GM23338 (cell line): ENCODE results near the gene FAM241A. TPM values are rescaled to one million over a fixed set of nuclear protein-coding genes. Genes with fewer than 3 reads are reported as not detected.

Experiments
- ATAC-seq: fragments of 200-7000 bp; cut with Tn5 transposase; 3 replicates; pipeline ENCODE4 v1.9.1; 2020
- DNase-seq: peaks from one replicate; pipeline ENCODE4 v3.0.0-alpha.2; 2015; ENCODE audit warnings: low spot score
- H2AFZ ChIP-seq: fragments of 200-600 bp; sonication (generic); 2 replicates; pipeline ENCODE4 v1.8.0; 2016; ENCODE audit warnings: antibody characterized with exemption, mild to moderate bottlenecking, moderate library complexity
- H3F3A ChIP-seq: fragments of 200-600 bp; sonication (generic); replicated peaks from 2 replicates; pipeline ENCODE4 v1.8.0; 2017; ENCODE audit warnings: antibody characterized with exemption, mixed run types, low read depth
- H3K27ac ChIP-seq: fragments of 200-600 bp; sonication (generic); 2 replicates; pipeline ENCODE4 v1.6.1; 2016; ENCODE audit warnings: low read depth
- H3K27me3 ChIP-seq: fragments of 200-600 bp; sonication (generic); 2 replicates; pipeline ENCODE4 v1.8.0; 2016; ENCODE audit warnings: mild to moderate bottlenecking, mixed run types, moderate library complexity; ENCODE audit not compliant: insufficient read depth
- H3K36me3 ChIP-seq: fragments of 200-600 bp; sonication (generic); 2 replicates; pipeline ENCODE4 v1.8.0; 2016; ENCODE audit warnings: mild to moderate bottlenecking; ENCODE audit not compliant: insufficient read depth
- H3K4me1 ChIP-seq: fragments of 200-600 bp; sonication (generic); 2 replicates; pipeline ENCODE4 v1.8.0; 2016; ENCODE audit warnings: mild to moderate bottlenecking, moderate library complexity; ENCODE audit not compliant: insufficient read depth
- H3K4me2 ChIP-seq: fragments of 200-600 bp; sonication (generic); 2 replicates; pipeline ENCODE4 v1.7.1; 2017; ENCODE audit warnings: mixed run types
- H3K4me3 ChIP-seq: fragments of 200-600 bp; sonication (generic); 2 replicates; pipeline ENCODE4 v1.6.1; 2016; ENCODE audit warnings: mixed run types
- H3K79me2 ChIP-seq: fragments of 200-600 bp; sonication (generic); replicated peaks from 2 replicates; pipeline ENCODE4 v1.8.0; 2017; ENCODE audit warnings: mild to moderate bottlenecking; ENCODE audit not compliant: insufficient read depth
- H3K9me2 ChIP-seq: fragments of 200-600 bp; sonication (generic); 2 replicates; pipeline ENCODE4 v1.8.0; 2017; ENCODE audit not compliant: insufficient read depth
- H4K20me1 ChIP-seq: fragments of 200-600 bp; sonication (generic); replicated peaks from 2 replicates; pipeline ENCODE4 v1.8.0; 2017; ENCODE audit warnings: mild to moderate bottlenecking; ENCODE audit not compliant: insufficient read depth
- H3K27ac Mint-ChIP-seq: 2 replicates; pipeline ENCODE4 v1.8.0; 2020; ENCODE audit warnings: inconsistent platforms, mild to moderate bottlenecking, moderate library complexity, mixed read lengths
- H3K27me3 Mint-ChIP-seq: 3 replicates; pipeline ENCODE4 v1.8.0; 2022; ENCODE audit warnings: low read depth, mild to moderate bottlenecking, moderate library complexity, mixed read lengths, inconsistent platforms; ENCODE audit not compliant: insufficient read depth, poor library complexity
- H3K36me3 Mint-ChIP-seq: 3 replicates; pipeline ENCODE4 v1.8.0; 2021; ENCODE audit warnings: low read depth, mild to moderate bottlenecking, inconsistent platforms, moderate library complexity, mixed read lengths
- H3K4me1 Mint-ChIP-seq: 3 replicates; pipeline ENCODE4 v1.8.0; 2020; ENCODE audit warnings: mild to moderate bottlenecking, inconsistent platforms, mixed read lengths
- H3K4me3 Mint-ChIP-seq: 3 replicates; pipeline ENCODE4 v1.8.0; 2021; ENCODE audit warnings: moderate library complexity, mild to moderate bottlenecking, inconsistent platforms, mixed read lengths
- H3K9me3 Mint-ChIP-seq: 3 replicates; pipeline ENCODE4 v1.8.0; 2020; ENCODE audit warnings: moderate library complexity, mild to moderate bottlenecking, inconsistent platforms, mixed read lengths
- CTCF ChIP-seq, 2 experiments: fragments of 200-600 bp in 1 of 2; sonication (generic) in 1 of 2; conservative IDR thresholded peaks; 2 replicates each; pipeline versions ENCODE4 v1.5.1 to v1.6.1; 2016 to 2017; ENCODE audit warnings: antibody characterized with exemption in 2 of 2, low read depth in 2 of 2, mild to moderate bottlenecking in 2 of 2, moderate library complexity in 1 of 2
- JUNB ChIP-seq: IDR thresholded peaks from one replicate; pipeline ENCODE4 v1.6.1; 2016; ENCODE audit warnings: antibody characterized with exemption; ENCODE audit not compliant: unreplicated experiment
- NANOG ChIP-seq: IDR thresholded peaks from 2 replicates; pipeline ENCODE4 v1.6.1; 2016; ENCODE audit warnings: antibody characterized with exemption, borderline replicate concordance
- POLR2AphosphoS5 ChIP-seq: IDR thresholded peaks from 2 replicates; pipeline ENCODE4 v1.6.1; 2016; ENCODE audit warnings: antibody characterized with exemption, low read depth
- REST ChIP-seq: IDR thresholded peaks from one replicate; pipeline ENCODE4 v1.6.1; 2018; ENCODE audit warnings: antibody characterized with exemption; ENCODE audit not compliant: unreplicated experiment
- polyA plus RNA-seq: library from polyadenylated mRNA; unstranded; fragments of >200 nt; fragmentation: Nextera tagmentation; extraction: Ambion mirVana; gene quantifications from 2 replicates; pipeline ENCODE4 v1.2.1, GENCODE V29; 2016
- total RNA-seq: library from RNA; depleted of rRNA; stranded (reverse); fragments of >200 nt; shearing (Covaris generic); gene quantifications from 2 replicates; pipeline ENCODE4 v1.2.3, GENCODE V29; 2014

Gene FAM241A
- total and polyA plus RNA-seq, 2 experiments from 2014 or later, result 0.58 to 0.63 TPM

DNA sequence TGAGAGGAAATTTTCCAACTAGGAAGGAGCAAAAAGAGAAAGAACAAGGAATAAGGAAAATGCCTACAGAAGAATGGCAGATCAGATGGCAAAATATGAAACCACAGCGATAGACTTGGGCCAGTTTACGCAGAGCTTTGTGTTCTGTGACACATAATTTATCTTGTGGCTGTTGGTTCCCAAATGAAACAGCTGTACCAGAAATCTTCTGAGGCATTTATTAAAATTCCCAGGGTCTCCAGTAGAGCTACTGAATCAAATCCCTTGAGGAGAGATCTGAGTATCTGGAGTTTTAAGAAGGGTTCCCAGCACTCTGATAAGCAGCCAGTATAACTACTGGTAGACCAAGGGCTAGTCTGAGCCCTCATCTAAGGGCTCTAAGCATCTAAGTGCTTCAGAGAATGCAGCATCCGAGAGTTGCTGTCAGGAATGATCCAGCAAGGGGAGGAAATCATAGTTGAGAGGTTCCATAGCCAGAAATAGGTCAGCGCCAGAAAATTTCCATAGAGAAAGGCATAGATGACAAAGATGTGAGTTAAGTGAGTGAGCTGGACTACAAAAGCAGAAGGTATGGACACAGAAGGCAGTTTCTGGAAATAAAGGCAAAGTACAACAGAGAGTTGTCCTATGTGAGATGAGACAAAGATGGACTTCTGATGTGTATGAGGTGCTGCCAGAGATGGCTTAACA is 46.3 kb upstream of the FAM241A start (continued):
- TF ChIP-seq REST, result no peak

DNA sequence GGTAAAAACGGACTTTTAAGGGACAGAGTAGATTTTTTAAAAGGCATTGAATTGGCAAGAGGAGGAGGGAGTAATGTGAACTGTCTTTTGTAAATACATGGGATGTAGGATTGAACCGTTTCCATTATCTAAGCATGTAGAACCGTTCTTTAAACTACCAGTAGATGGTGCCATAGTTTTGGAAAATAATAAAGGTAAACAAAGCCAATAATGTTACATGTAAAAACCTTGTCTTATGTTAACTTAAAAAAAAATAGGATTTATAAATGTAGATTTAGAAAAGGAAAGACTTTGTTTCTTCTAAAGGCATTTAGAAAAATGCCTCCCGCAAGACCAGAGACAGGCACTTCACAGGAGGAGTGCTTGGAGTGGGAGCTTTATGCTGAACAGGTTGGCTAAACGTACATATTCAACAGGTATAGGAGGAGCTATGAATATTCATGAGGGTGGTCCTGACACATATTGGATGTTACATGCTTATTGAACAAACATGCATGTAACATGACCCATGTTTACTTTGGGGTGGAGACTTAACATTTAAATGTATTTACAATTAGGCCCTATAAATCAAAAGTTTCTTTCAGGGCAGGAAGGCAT is 45.5 kb upstream of the FAM241A start:
- Mint-ChIP-seq H3K9me3 (no peaks in the 10 kb centered on the region), H3K27me3 (no peaks in the 10 kb centered on the region), H3K4me1 (peaks cover 6% of the 10 kb centered on the region; the same call in 1 of the 3 replicates), H3K27ac (no peak overlapping the region), H3K4me3 (no peak overlapping the region), H3K36me3 (no peaks in the 10 kb centered on the region)
- Histone ChIP-seq H3K27me3 (no peaks in the 10 kb centered on the region), H2AFZ (peak overlapping the region; percentile 16; the same call in 1 of the 2 replicates), H3K4me1 (no peaks in the 10 kb centered on the region), H3K9me2 (no peaks in the 10 kb centered on the region), H3F3A (no peaks in the 10 kb centered on the region), H3K27ac (no peak overlapping the region), H4K20me1 (no peaks in the 10 kb centered on the region), H3K79me2 (no peaks in the 10 kb centered on the region), H3K36me3 (no peaks in the 10 kb centered on the region), H3K4me2 (no peak overlapping the region), H3K4me3 (no peak overlapping the region)
- peak; percentile 68 for DNase-seq
- TF ChIP-seq NANOG, result no peak
- TF ChIP-seq CTCF (conservative IDR thresholded peaks at IDR 0.05; ENCODE audit: low read depth in 2 of 2), result peak in 1 of 2 experiments; percentile 92
- peak; percentile 90 for ATAC-seq

- H3K4me1 ChIP-seq, result no peaks in the 10 kb centered on the region
These were observed 42.3 kb upstream of the FAM241A start for GRCh38 chr4:112102875-112103370.

More at GRCh38 chr4:112102875-112103370, 42.3 kb upstream of the FAM241A start:
- Mint-ChIP-seq H3K36me3 (no peaks in the 10 kb centered on the region), H3K4me3 (no peak overlapping the region), H3K27ac (no peak overlapping the region), H3K4me1 (peaks cover 6% of the 10 kb centered on the region; the same call in 1 of the 3 replicates), H3K9me3 (no peaks in the 10 kb centered on the region), H3K27me3 (no peaks in the 10 kb centered on the region)
- DNase-seq (no peak), ATAC-seq (no peak)
- TF ChIP-seq JUNB (no peak), NANOG (no peak), CTCF (conservative IDR thresholded peaks at IDR 0.05; ENCODE audit: low read depth in 2 of 2) (no peak), POLR2AphosphoS5 (no peak)
- no peaks in the 10 kb centered on the region for H4K20me1 ChIP-seq
- no peak overlapping the region for H3K27ac ChIP-seq
- H3K36me3 ChIP-seq, result no peaks in the 10 kb centered on the region
- no peak overlapping the region for H3K4me3 ChIP-seq
- H3K9me2 ChIP-seq, result no peaks in the 10 kb centered on the region
- H3K4me2 ChIP-seq, result no peak overlapping the region
- no peaks in the 10 kb centered on the region for H3K27me3 ChIP-seq
- no peaks in the 10 kb centered on the region for H3F3A ChIP-seq
- H3K79me2 ChIP-seq, result no peaks in the 10 kb centered on the region
- H2AFZ ChIP-seq, result no peak overlapping the region
